Tibial nerve (tissue), 3 donors: ENCODE data around the gene TSC22D1.

Experiments
- CTCF ChIP-seq, 5 experiments: fragments of 200-600 bp in 3 of 5; fragments of 450-650 bp in 2 of 5; sonication (generic) in 3 of 5; IDR thresholded peaks; one replicate each; pipeline ENCODE4 v1.5.1; 2016 to 2019; ENCODE audit warnings: antibody characterized with exemption in 5 of 5, mild to moderate bottlenecking in 3 of 5, moderate library complexity in 2 of 5
- POLR2A ChIP-seq, 2 donors: fragments of 450-650 bp; IDR thresholded peaks; one replicate each; pipeline ENCODE4 v1.6.1; 2017; ENCODE audit warnings: antibody characterized with exemption in 2 of 2, mild to moderate bottlenecking in 2 of 2, moderate library complexity in 2 of 2

DNA sequence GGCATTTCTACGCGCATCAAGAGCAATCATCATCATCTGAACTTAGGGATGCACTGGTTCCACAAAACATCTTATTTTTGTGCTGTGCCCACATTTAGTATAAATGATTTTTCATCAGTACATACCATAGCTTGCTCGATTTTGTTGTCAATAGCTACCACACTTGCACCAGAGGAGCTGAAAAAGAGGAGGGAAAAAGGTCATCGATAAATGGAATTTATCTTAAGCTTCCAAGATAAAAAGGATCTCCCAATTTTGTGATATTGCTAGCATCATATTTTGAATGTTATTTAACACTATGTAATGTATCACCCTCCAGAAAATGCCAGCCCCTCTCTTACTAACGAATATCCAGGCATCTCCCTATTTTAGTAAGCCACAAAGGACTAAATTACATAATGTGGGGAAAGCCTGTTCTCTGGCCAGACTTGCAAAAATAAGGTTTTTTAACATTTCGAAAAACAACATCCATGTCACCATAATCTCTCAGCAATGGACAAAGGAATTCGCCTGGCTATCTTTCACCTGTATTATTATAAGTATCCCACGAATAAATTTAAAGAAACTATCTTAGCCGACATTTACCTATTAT is 140.1 kb downstream of the TSC22D1 start:
- TF ChIP-seq CTCF (IDR thresholded peaks at IDR 0.05), result no peak
- TF ChIP-seq POLR2A (IDR thresholded peaks at IDR 0.05), result no peak
